Fibroblast of skin of right biceps (primary cell): Measurements from ENCODE around the gene COQ8B.
"Not testable (repeated sequence)": the region's sequence is repeated elsewhere in the genome, so short reads cannot be mapped to it uniquely, and the experiment has no call there.

Experiments used
- DNase-seq: peaks from one replicate; pipeline ENCODE4 v3.0.0-alpha.2; 2013

COQ8B gene

DNA sequence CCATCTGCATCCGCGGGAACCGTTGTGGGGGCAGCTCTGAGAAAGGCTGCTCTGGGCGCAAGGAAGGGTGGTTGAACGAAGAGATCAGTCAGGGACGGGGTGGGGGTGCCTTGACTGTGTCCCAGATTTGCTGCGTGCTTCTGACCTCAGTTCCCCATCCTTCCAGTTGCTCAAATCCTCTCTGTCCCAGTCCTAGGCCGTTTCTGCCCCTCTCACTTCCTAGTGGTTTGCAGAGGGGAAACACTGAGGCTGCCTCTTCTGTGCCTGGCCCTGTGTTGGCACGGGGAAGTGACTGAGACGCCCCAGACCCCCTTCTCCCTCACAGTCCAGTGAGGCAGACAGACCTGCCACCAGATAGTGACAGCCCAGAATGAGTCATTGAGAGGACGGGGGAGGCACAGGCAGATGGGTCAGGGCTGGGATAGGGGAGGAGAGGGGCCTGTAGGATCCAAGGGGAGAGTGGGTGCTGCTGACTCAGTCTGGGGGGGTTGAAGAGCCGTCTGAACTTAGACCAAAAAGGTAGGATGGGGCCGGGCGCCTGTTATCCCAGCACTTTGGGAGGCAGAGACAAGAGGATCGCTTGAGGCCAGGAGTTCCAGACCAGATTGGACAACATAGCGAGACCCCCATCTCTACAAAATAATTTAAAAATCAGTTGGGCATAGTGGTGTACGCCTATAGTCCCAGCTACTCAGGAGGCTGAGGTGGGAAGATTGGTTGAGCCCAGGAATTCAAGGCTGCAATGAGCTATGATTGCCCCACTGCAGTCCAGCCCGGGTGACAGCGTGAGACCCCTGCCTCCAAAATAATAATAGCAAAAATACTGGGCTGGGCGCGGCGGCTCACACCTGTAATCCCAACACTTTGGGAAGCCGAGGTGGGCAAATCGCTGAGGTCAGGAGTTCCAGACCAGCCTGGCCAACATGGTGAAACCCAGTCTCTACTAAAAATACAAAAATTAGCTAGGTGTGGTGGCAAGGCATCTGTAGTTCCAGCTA is 52.7 kb downstream of the COQ8B start:
- peak; percentile 48 for DNase-seq

DNA sequence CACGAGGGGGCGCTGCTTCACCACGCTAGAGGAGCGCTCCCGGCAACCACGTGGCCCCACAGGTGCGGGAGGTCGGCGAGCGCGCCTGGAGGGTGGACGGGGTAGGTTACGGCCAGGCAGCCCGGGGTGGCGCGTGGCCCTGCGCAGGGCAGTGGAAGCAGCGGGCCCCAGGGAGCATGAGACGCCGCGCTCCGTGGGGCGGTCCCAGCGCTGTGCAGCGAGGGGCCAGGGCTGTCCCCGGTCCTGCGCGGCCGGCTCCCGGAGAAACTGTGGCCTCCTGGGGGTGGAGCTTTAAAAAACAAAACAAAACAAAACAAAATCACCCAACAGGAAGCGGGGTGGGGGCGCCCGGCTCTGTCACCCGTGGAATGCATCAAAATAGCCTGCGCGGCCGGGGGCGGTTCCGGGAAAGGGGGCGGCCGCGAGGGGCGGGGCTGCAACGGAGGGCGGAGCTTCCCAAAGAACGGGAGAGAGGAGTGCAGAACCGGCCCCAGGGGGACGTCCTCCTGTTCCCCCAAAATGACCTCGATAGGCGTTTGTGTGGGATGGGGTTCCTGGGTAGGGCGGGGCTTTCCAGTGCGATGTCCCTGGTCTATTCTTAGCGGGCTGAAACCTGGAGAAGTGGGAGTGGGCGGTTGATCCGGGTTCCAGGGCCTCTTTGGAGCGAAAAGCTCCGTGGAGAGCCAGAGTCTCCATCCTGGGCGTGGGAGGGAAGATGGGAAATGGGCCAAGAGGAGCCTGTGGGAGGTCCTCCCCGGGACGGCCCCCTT is 53.6 kb downstream of the COQ8B start:
- peak; percentile 78 for DNase-seq

DNA sequence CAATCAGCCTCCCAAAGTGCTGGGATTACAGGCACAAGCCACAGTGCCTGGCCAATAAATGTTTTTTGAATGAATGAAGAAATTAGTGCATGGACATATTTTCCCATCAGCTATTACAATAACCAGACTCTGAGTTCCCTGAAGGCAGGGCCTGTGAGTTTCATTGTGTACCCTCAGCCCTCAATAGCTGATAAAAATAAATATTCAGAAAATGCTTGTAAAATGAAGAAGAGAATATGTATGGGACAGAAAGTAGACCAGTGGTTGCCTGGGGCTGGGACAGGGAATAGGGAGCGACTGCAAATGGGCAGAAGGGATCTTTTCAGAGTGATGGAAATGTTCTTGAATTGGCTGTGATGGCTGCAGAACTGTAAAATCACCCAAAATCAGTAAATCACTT is 55.1 kb downstream of the COQ8B start:
- DNase-seq: no peak

DNA sequence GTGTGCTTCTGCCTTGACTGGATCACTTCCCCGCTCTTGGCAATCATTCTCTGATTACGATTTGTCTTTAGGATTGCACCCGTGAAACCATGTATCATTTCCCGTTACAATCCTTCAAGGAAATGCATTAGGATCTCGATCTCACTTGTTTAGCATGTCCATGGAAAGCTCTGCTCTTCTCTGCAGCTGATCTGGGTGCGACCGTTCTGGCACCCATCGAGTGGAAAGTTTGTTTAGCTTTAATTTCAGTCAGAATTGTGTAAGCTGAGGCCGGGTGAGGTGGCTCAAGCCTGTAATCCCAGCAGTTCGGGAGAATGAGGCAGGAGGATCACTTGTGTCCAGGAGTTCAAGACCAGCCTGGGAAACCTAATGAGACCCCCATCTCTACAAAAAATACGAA is 57.1 kb downstream of the COQ8B start:
- DNase-seq: no peak

DNA sequence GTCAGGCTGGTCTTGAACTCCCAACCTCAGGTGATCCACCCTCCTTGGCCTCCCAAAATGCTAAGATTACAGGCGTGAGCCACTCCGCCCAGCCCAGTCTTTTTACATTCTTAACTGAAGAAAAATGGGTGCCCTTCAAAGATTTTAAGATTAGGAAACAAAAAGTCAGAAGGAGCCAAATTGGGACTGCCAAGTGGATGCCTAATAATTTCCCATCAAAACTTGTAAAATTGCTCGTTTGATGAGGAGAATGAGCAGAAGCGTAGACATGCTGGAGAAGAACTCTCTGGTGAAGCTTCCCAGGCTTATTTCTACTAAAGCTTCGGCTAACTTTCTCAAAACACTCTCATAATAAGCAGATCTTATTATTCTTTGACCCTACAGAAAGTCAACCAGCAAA is 57.6 kb downstream of the COQ8B start:
- DNase-seq: no peak

DNA sequence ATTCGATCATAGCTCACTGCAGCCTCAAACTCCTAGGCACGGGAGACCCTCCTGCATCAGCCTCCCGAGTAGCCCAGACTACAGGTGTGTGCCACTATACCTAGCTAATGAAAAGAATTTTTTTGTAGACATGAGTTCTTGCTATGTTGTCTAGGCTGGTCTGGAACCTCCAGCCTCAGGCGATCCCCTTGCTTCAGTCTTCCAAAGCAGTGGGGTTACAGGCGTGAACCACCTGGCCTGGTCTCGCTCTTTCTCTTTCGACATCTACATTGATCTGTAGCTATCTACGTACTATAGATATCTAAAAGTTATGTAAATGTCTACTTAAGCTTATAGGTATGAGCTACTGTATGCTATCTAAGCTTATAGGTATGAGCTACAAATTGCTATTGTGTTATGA is 58.7 kb downstream of the COQ8B start:
- no peak for DNase-seq

DNA sequence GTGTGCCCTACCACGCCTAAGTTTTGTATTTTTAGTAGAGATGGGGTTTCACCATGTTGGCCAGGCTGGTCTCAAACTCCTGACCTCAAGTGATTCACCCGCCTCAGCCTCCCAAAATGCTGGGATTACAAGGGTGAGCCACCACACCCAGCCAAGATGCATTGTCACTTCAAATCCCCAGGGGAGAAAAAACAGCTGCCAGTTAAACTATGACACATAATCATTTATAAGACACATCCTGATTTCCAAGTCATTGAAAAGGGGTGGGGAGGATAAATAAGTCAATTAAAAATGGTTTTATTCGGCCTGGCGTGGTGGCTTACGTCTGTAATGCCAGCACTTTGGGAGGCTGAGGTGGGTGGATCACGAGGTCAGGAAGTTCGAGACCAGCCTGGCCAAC is 61.0 kb downstream of the COQ8B start:
- not testable (repeated sequence) for DNase-seq

DNA sequence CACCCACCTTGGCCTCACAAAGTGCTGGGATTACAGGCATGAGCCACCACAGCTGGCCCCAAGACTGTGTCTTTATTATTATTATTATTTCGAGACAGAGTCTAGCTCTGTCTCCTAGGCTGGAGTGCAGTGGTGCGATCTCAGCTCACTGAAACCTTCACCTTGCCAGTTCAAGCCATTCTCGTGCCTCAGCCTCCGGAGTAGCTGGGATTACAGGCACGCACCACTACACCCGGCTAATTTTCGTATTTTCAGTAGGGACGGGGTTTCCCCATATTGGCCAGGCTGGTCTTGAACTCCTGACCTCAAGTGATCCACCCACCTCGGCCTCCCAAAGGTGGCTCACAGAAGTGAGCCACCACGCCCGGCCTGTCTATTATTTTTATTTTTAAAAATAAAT is 64.4 kb downstream of the COQ8B start:
- DNase-seq: not testable (repeated sequence)

DNA sequence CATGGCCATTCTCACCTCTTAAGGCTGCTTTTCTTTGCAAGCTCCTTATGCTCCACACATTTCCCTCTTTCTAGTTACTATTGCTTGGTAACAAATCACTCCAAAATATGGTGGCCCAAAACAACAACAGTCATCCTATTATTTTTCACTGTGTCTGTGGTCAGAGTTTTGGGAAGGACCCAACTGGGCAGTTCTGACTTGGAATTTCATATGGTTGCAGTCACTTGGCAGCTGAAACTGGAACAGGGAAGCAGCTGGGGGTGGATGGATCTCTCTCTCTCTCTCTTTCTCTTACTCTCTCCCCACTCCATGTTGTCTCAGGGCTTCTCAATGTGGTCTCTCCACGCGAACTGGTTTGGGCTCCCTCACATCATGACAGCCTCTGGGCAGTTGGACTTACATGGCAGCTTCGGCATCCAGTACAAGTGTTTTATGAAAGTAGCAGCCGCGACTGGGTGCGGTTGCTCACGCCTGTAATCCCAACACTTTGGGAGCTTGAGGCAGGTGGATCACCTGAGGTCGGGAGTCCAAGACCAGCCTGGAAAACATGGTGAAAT is 65.9 kb downstream of the COQ8B start:
- peak; percentile 61 for DNase-seq

DNA sequence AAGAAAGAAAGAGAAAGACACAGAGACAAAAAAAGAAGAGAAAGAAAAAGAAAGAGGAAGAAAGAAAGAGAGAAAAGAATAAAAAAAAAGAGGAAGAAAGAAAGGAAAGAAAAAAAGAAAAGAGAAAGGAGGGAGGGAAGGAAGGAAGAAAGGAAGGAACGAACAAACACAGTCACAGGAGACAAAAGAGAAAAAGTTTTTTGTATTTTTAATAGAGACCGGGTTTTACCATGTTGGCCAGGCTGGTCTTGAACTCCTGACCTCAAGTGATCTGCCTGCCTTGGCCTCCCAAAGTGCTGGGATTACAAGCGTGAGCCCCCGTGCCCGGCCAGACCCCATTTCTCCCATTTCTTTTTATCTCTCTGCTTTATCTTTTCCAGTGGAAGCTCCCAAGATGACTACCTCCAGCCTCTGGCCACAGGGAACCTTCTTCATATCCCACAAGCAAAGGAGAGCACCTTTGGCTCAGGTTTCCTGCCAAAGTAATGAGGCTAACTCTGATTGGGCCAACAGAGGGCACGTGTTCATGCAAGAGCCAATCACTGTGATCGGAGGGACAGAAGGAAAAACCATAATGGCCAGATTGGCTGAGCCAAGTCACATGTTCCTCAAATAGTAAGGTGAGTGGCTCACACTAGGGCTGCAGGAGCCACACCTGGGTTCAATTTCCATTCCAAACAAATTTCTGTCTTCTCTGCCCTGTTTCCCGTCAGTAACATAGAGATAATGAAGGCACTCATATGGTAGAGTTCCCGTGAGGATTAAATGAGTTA is 66.6 kb downstream of the COQ8B start:
- not testable (repeated sequence) for DNase-seq

DNA sequence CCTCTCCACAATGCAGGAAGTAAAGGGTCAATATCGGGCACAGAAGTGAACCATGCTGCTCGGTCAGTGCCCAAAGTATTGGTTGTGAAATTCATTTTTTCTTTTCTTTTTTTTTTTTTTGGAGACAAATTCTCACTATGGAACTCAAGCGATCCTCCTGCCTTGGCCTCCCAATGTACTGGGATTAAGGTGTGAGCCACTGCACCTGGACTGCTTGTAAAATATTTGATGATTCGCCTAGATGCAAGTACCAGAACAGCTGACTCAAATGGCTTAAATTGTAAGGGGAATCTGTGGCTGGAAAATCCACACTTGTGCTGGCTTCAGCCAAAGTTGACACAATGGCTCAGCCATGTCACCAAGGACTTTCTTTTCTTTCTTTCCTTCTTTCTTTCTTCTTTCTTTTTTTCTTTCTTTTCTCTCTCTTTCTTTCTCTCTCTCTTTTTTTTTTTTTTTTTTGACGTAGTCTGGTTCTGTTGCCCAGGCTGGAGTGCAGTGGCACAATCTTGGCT is 69.9 kb downstream of the COQ8B start:
- no peak for DNase-seq

DNA sequence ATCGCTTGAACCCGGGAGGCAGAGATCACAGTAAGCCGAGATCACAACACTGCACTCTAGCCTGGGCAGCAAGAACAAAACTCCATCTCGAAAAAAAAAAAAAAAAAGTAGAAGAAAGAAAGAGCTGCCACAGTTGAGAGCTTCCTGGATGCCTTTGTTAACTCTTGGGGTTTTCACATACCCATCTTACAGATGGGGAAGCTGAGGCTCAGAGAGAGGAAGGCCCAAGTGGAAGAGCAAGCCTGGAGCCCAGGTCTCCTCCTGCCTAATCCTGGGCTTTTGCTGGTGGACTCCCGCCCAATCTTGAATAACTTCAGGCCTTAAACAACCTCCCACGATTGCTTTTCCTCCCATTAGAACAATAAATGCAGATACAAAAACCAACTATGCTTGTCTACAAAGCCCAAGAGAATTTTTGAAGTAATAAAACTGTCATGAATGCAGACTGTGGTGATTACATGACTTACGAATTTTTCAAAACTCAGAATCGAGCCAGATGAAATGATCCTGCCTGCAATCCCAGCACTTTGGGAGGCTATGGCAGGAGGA is 73.9 kb downstream of the COQ8B start:
- peak; percentile 26 for DNase-seq

DNA sequence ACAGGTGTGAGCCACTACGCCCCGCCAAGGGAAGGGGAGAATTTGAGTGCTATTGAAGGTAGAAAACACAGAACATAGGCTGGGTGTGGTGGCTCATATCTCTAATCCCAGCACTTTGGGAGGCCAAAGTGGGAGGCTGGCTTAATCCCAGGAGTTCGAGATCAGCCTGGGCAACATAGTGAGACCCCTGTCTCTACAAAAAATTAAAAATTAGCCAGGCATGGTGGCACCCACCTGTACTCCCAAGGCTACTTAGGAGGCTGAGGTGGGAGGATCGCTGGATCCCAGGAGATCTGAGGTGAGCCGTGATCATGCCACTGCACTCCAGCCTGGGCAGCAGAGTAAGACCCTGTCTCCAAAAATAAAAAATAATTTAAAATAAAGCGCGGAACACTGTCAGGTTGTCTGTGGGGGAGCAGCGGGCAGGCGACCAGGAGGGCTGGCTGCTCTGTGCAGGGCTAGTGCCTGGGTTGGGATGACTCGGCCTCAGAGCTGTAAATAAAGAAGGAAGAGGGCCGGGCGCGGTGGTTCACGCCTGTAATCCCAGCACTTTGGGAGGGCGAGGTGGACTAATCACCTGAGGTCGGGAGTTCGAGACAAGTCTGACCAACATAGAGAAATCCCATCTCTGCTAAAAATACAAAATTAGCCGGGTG is 74.5 kb downstream of the COQ8B start:
- no peak for DNase-seq
